HCT116 (cell line): ENCODE results near the gene PEF1. TPM values are rescaled to one million over a fixed set of nuclear protein-coding genes. Genes with fewer than 3 reads are reported as not detected.

Source experiments
- ATAC-seq: fragments of 200-7000 bp; cut with Tn5 transposase; 2 replicates; pipeline ENCODE4 v1.9.1; 2020; ENCODE audit warnings: mild to moderate bottlenecking, moderate library complexity
- BruUV-seq: library from RNA; stranded (reverse); fragments of 400-500 nt; replicated peaks from 2 replicates; lab custom pipeline; 2021; lab: Mats Ljungman, UMichigan
- CTCF ChIA-PET: fragments of 300-600 bp; sonication (Branson Sonifier 250); formaldehyde crosslinking; loops from one replicate; lab custom pipeline; 2021; ENCODE audit warnings: antibody characterized with exemption; lab: Charles Lee
- POLR2A ChIA-PET: fragments of 300-600, 350-600 bp; sonication (Branson Sonifier 250); formaldehyde crosslinking; loops from one replicate; lab custom pipeline; 2021; ENCODE audit warnings: antibody characterized with exemption; lab: Charles Lee
- RAD21 ChIA-PET, 2 experiments: fragments of 300-600 bp; sonication (Branson Sonifier 250); formaldehyde crosslinking; loops; one replicate each; lab custom pipeline; 2023; ENCODE audit warnings: low total read pairs in 2 of 2; ENCODE audit not compliant: uncharacterized antibody in 2 of 2, unreplicated experiment in 2 of 2, low non-redundant PET in 1 of 2; lab: Charles Lee
- DNase-seq: peaks from one replicate; pipeline ENCODE4 v3.0.0-alpha.2; 2010; ENCODE audit warnings: low read depth, low spot score
- H2AFZ ChIP-seq: fragments of 200-600 bp; shearing (Covaris generic), sonication (generic); 2 replicates; pipeline ENCODE4 v1.6.1; 2017; ENCODE audit warnings: low read depth, mixed run types, mixed read lengths, antibody characterized with exemption, low read length; ENCODE audit not compliant: poor library complexity, severe bottlenecking
- H3K27ac ChIP-seq: 2 replicates; pipeline ENCODE4 v1.5.1; 2012; ENCODE audit warnings: low read depth, low read length
- H3K27me3 ChIP-seq: fragments of 200-600 bp; sonication (generic); 2 replicates; pipeline ENCODE4 v1.6.1; 2016; ENCODE audit warnings: mixed run types, low read length, mixed read lengths; ENCODE audit not compliant: insufficient read depth
- H3K36me3 ChIP-seq, 2 experiments: fragments of 200-500 bp in 1 of 2; fragments of 200-600 bp in 1 of 2; sonication (Bioruptor generic) in 1 of 2; sonication (generic) in 1 of 2; 2 replicates each; pipeline versions ENCODE4 v1.5.1 to v1.6.1; 2014 to 2016; ENCODE audit warnings: low read length in 2 of 2, inconsistent platforms in 1 of 2, mixed read lengths in 1 of 2, mixed run types in 1 of 2; ENCODE audit not compliant: insufficient read depth in 2 of 2, control insufficient read depth in 1 of 2
- H3K4me1 ChIP-seq, 2 experiments: fragments of 200-600 bp in 1 of 2; sonication (generic) in 1 of 2; 2 replicates each; pipeline versions ENCODE4 v1.5.1 to v1.6.1; 2012 to 2017; ENCODE audit warnings: low read length in 2 of 2, inconsistent platforms in 1 of 2, mild to moderate bottlenecking in 1 of 2, mixed read lengths in 1 of 2, mixed run types in 1 of 2, moderate library complexity in 1 of 2; ENCODE audit not compliant: insufficient read depth in 2 of 2, control insufficient read depth in 1 of 2
- H3K4me2 ChIP-seq: fragments of 200-600 bp; sonication (generic); 2 replicates; pipeline ENCODE4 v1.6.1; 2017; ENCODE audit warnings: mixed run types, low read length, mixed read lengths
- H3K4me3 ChIP-seq, 2 experiments: fragments of 200-600 bp in 1 of 2; sonication (generic) in 1 of 2; replicated peaks in 1 of 2; 2 replicates each; pipeline ENCODE4 v1.5.1; 2011 to 2016; ENCODE audit warnings: low read length in 2 of 2, control low read depth in 1 of 2, low read depth in 1 of 2, mild to moderate bottlenecking in 1 of 2, mixed read lengths in 1 of 2, mixed run types in 1 of 2
- H3K79me2 ChIP-seq: fragments of 200-600 bp; sonication (generic); 2 replicates; pipeline ENCODE4 v1.6.1; 2017; ENCODE audit warnings: mild to moderate bottlenecking, mixed run types, low read length, moderate library complexity, mixed read lengths; ENCODE audit not compliant: insufficient read depth
- H3K9ac ChIP-seq: fragments of 200-600 bp; sonication (generic); 2 replicates; pipeline ENCODE4 v1.6.1; 2016; ENCODE audit warnings: low read length, mixed read lengths
- H3K9me2 ChIP-seq: fragments of 200-600 bp; sonication (generic), shearing (Covaris generic); 2 replicates; pipeline ENCODE4 v1.6.1; 2017; ENCODE audit warnings: mixed run types, mild to moderate bottlenecking, moderate library complexity; ENCODE audit not compliant: insufficient read depth
- H3K9me3 ChIP-seq, 2 experiments: fragments of 200-500 bp in 1 of 2; fragments of 200-600 bp in 1 of 2; sonication (Bioruptor generic) in 1 of 2; sonication (generic) in 1 of 2; 2 replicates each; pipeline ENCODE4 v1.6.1; 2014 to 2017; ENCODE audit warnings: low read length in 2 of 2, mixed read lengths in 2 of 2, inconsistent platforms in 1 of 2, low read depth in 1 of 2, mild to moderate bottlenecking in 1 of 2, mixed run types in 1 of 2, moderate library complexity in 1 of 2; ENCODE audit not compliant: control insufficient read depth in 1 of 2, insufficient read depth in 1 of 2
- H4K20me1 ChIP-seq: fragments of 200-600 bp; sonication (generic), shearing (Covaris generic); 2 replicates; pipeline ENCODE4 v1.6.1; 2017; ENCODE audit warnings: mixed run types, mild to moderate bottlenecking, moderate library complexity; ENCODE audit not compliant: insufficient read depth
- CBX3 ChIP-seq: IDR thresholded peaks from 2 replicates; pipeline ENCODE4 v1.6.1; 2012; ENCODE audit warnings: low read depth
- FOSL1 ChIP-seq: IDR thresholded peaks from 2 replicates; pipeline ENCODE4 v1.6.1; 2012; ENCODE audit warnings: low read depth
- RAD21 ChIP-seq: IDR thresholded peaks from 2 replicates; pipeline ENCODE4 v1.6.1; 2012; ENCODE audit warnings: low read depth, mild to moderate bottlenecking
- ZBTB33 ChIP-seq: IDR thresholded peaks from 2 replicates; pipeline ENCODE4 v1.6.1; 2011; ENCODE audit warnings: mild to moderate bottlenecking, low read length, moderate library complexity; ENCODE audit not compliant: insufficient replicate concordance; ENCODE audit errors: extremely low read depth
- ZFX ChIP-seq: fragments of 450-650 bp; IDR thresholded peaks from 2 replicates; pipeline ENCODE4 v1.6.1; 2017
- ZNF274 ChIP-seq: fragments of 200-500 bp; sonication (Bioruptor generic); IDR thresholded peaks from 2 replicates; pipeline ENCODE4 v1.6.1; 2014; ENCODE audit warnings: mild to moderate bottlenecking, low read depth, low read length, inconsistent platforms
- intact Hi-C: fragments of 100-400 bp; cut with micrococcal nuclease; formaldehyde crosslinking; loops from 2 replicates; pipeline ENCODE4 v1.10.0; 2022
- total RNA-seq: library from RNA; stranded (reverse); gene quantifications from one replicate; pipeline ENCODE4 v1.2.1, GENCODE V29; 2021; ENCODE audit not compliant: unreplicated experiment

The PEF1 gene
- total RNA-seq, 1 experiment from 2014 or later, result 37.6 TPM

GRCh38 chr1:31618916-31619846, 25.5 kb downstream of the PEF1 start:
- Histone ChIP-seq H3K27me3 (no peaks in the 10 kb centered on the region), H3K4me1 (no peaks in the 10 kb centered on the region), H3K36me3 (no peaks in the 10 kb centered on the region), H3K27ac (no peak overlapping the region), H4K20me1 (no peaks in the 10 kb centered on the region), H3K79me2 (no peaks in the 10 kb centered on the region), H2AFZ (no peak overlapping the region), H3K4me2 (no peak overlapping the region), H3K9ac (no peak overlapping the region)
- ChIA-PET RAD21 (no interaction called here), CTCF (interaction anchor here (0.9 to 1.3 kb wide), 2 partner anchors 10 to 28 kb away, joined by 3 to 4 read pairs; no protein-coding TSS in a partner anchor), POLR2A (no interaction called here)
- ATAC-seq, result no peak
- no TSS peak for BruUV-seq
- intact Hi-C loops, result no loop called here
- TF ChIP-seq RAD21, result no peak
- TF ChIP-seq ZFX, result no peak
- no peak for TF ChIP-seq ZNF274
- no peak for TF ChIP-seq FOSL1
- no peak for TF ChIP-seq ZBTB33
- TF ChIP-seq CBX3, result no peak
- TF ChIP-seq, all 23 proteins: peak for 0
- Histone ChIP-seq H3K9me3 (no peaks in the 10 kb centered on the region), H3K9me2 (no peaks in the 10 kb centered on the region), H3K4me3 (no peak overlapping the region)
- no peak for DNase-seq
